ENCODE measurements around the gene TMEM184B. TPM values are rescaled to one million over a fixed set of nuclear protein-coding genes. Genes with fewer than 3 reads are reported as not detected.

Gene TMEM184B
- total and polyA plus RNA-seq, 2 of the 8 experiments (the other 6 are each of a cell fraction or from before 2014, with no cell fraction given) = 41.6 to 81.0 TPM

- peaks cover 43 to 54% of the 10 kb centered on the region in 2 experiments for H4K20me1 ChIP-seq (replicated peaks in 1 of 2; ENCODE audit: control insufficient read depth in 1 of 2, insufficient read depth in 2 of 2, low read length in 2 of 2)
- peak; percentile 55 for TF ChIP-seq POLR2AphosphoS5 (IDR thresholded peaks at IDR 0.05; ENCODE audit: low read depth, low read length)
- TF ChIP-seq POU5F1 (IDR thresholded peaks at IDR 0.05; ENCODE audit: low read depth, low read length) = no peak
- TF ChIP-seq YY1 (IDR thresholded peaks at IDR 0.05; ENCODE audit: low read depth, low read length) = no peak
- 0 out of 2 replicates have a peak, but pooled peaks have one; percentile 11 for TF ChIP-seq TAF1 (IDR thresholded peaks at IDR 0.05; ENCODE audit: low read depth, low read length)
- no peak for TF ChIP-seq SP1 (IDR thresholded peaks at IDR 0.05; ENCODE audit: low read depth, low read length)
- peak; percentile 9 to 27; a peak in 1 of 3 replicates for TF ChIP-seq POLR2A (IDR thresholded peaks at IDR 0.05; ENCODE audit: control extremely low read depth in 1 of 2, low read depth in 2 of 2, low read length in 2 of 2)
- no peak for TF ChIP-seq ZNF274 (IDR thresholded peaks at IDR 0.05; ENCODE audit: borderline replicate concordance, extremely low read depth, low read length)
- TF ChIP-seq RAD21 (IDR thresholded peaks at IDR 0.05 in 1 of 2, conservative IDR thresholded peaks at IDR 0.05 in 1 of 2; ENCODE audit: low read depth in 2 of 2, low read length in 2 of 2) = no peak
- no peak for TF ChIP-seq SAP30 (IDR thresholded peaks at IDR 0.05; ENCODE audit: insufficient read depth, insufficient replicate concordance, low read length)
- no peak for TF ChIP-seq HDAC6 (IDR thresholded peaks at IDR 0.05; ENCODE audit: low read depth, low read length)
- no peak for TF ChIP-seq JUND (IDR thresholded peaks at IDR 0.05; ENCODE audit: low read length)
Observed at GRCh38 chr22:38314051-38314932, 41.5 kb upstream of the TMEM184B start.

More at GRCh38 chr22:38314051-38314932, 41.5 kb upstream of the TMEM184B start:
- Histone ChIP-seq H2BK15ac (ENCODE audit: low read length) (no peak overlapping the region; the same call in 1 of the 2 replicates), H4K91ac (replicated peaks; ENCODE audit: insufficient read length, low read length) (peak overlapping the region; percentile 62), H3K4me1 (replicated peaks in 1 of 4; ENCODE audit: control insufficient read depth in 3 of 4, insufficient read depth in 4 of 4, low read length in 3 of 4) (peaks cover 15 to 43% (median 36%) of the 10 kb centered on the region in 4 experiments), H2AFZ (ENCODE audit: low read length) (no peak overlapping the region), H3K27me3 (replicated peaks in 1 of 4; ENCODE audit: control insufficient read depth in 3 of 4, extremely low read depth in 1 of 4, insufficient read depth in 3 of 4, low read length in 3 of 4) (no peaks in the 10 kb centered on the region), H3K79me1 (ENCODE audit: low read depth, low read length) (peaks cover 20% of the 10 kb centered on the region), H3K23ac (ENCODE audit: insufficient read length) (no peak overlapping the region), H2AK5ac (ENCODE audit: low read depth, low read length) (no peak overlapping the region; the same call in 1 of the 2 replicates), H4K8ac (ENCODE audit: extremely low read depth, insufficient read depth, low read length) (peak overlapping the region; percentile 92; the same call in 1 of the 2 replicates), H3K23me2 (ENCODE audit: low read depth, low read length) (peaks cover 10% of the 10 kb centered on the region; the same call in 1 of the 2 replicates), H3K79me2 (ENCODE audit: control insufficient read depth in 1 of 2, insufficient read depth in 2 of 2, low read length in 2 of 2) (peaks cover 60 to 93% of the 10 kb centered on the region in 2 experiments), H2BK12ac (ENCODE audit: low read depth, low read length) (peak overlapping the region; percentile 20; the same call in 1 of the 2 replicates), H3K9me3 (ENCODE audit: insufficient read depth in 2 of 2, low read depth in 1 of 2, low read length in 1 of 2) (no peaks in the 10 kb centered on the region), H3K4me2 (ENCODE audit: insufficient read depth in 1 of 2, low read depth in 2 of 2, low read length in 2 of 2) (peak overlapping the region; percentile 72 to 91), H4K5ac (ENCODE audit: insufficient read length, low read depth, low read length) (peak overlapping the region; percentile 39), H3K36me3 (ENCODE audit: control insufficient read depth in 2 of 4, insufficient read depth in 4 of 4, low read length in 3 of 4) (peaks cover 14 to 48% (median 24%) of the 10 kb centered on the region in 4 experiments; a peak in 6 of 8 replicates), H3K18ac (ENCODE audit: extremely low read depth, low read length) (peak overlapping the region; percentile 81; the same call in 1 of the 2 replicates), H3K4ac (replicated peaks; ENCODE audit: insufficient read length, low read depth, low read length) (peak overlapping the region; percentile 11), H3K9ac (replicated peaks in 1 of 4; ENCODE audit: extremely low read depth in 1 of 4, low read depth in 3 of 4, low read length in 3 of 4) (peak overlapping the region in 1 of 4 experiments; percentile 24; a peak in 2 of 7 replicates), H3K27ac (ENCODE audit: low read depth, low read length) (peak overlapping the region; percentile 54; the same call in 1 of the 2 replicates), H2BK20ac (ENCODE audit: low read length) (no peak overlapping the region), H2BK120ac (replicated peaks; ENCODE audit: low read depth, low read length) (no peak overlapping the region), H2BK5ac (ENCODE audit: low read depth, low read length) (peak overlapping the region; percentile 67; the same call in 1 of the 2 replicates), H3K56ac (replicated peaks; ENCODE audit: insufficient read length, low read depth, low read length) (no peak overlapping the region), H3K4me3 (ENCODE audit: extremely low read depth in 1 of 4, insufficient read depth in 2 of 4, low read depth in 3 of 4, low read length in 4 of 4) (peak overlapping the region in 3 of 4 experiments; percentile 23 to 99 (median 94); a peak in 6 of 8 replicates), H3K14ac (ENCODE audit: insufficient read length) (no peak overlapping the region)
- CTCF ChIA-PET (ENCODE audit: partially characterized antibody) = interaction anchor here (1.1 to 3.4 kb wide), 6 partner anchors 9 to 99 kb away, joined by 3 to 20 read pairs (median 4); no protein-coding TSS in a partner anchor
- WGBS, 2 experiments (ENCODE audit: extremely low coverage in 1 of 2, insufficient coverage in 1 of 2, insufficient read length in 1 of 2, insufficient replicate concordance in 2 of 2, low coverage in 1 of 2, low lambda C conversion rate in 2 of 2, missing lambda C conversion rate in 1 of 2) = 77% methylated on average over 22 of the region's 23 CpGs; no CpG with 5 or more reads in 1 of the 2 experiments
- no peak for DNase-seq (ENCODE audit: low read depth in 1 of 2, low spot score in 2 of 2)
- FAIRE-seq = no peak
- POLR2A ChIA-PET (ENCODE audit: partially characterized antibody) = interaction anchor here (0.6 to 7.6 kb wide), 21 partner anchors 8 to 255 kb away, joined by 3 to 77 read pairs (median 5); no protein-coding TSS in a partner anchor
